ENCODE measurements around the gene USP4.
"Not testable (repeated sequence)": the region's sequence is repeated elsewhere in the genome, so short reads cannot be mapped to it uniquely, and the experiment has no call there.

USP4 gene

DNA sequence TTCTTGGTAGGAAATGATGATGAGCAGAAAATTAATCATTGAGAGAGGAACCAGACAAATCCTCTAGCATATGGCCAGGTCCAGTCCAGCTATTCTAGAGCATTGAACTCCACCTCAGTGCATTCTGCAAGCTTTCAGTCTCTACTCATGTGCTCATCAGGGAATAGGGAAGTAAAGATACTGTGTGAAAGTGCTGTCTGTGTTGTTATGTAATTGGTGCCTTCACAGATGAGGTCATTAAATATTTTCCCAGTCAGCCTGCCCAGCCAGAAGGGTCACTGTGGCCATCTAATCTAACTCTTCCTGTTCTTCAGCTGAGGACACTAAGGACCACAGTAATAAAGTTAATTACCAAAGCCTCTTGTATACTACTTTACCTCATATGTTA lies 91.0 kb downstream of the USP4 start:
- no peak for DNase-seq (ENCODE audit: low read depth in 2 of 2)

DNA sequence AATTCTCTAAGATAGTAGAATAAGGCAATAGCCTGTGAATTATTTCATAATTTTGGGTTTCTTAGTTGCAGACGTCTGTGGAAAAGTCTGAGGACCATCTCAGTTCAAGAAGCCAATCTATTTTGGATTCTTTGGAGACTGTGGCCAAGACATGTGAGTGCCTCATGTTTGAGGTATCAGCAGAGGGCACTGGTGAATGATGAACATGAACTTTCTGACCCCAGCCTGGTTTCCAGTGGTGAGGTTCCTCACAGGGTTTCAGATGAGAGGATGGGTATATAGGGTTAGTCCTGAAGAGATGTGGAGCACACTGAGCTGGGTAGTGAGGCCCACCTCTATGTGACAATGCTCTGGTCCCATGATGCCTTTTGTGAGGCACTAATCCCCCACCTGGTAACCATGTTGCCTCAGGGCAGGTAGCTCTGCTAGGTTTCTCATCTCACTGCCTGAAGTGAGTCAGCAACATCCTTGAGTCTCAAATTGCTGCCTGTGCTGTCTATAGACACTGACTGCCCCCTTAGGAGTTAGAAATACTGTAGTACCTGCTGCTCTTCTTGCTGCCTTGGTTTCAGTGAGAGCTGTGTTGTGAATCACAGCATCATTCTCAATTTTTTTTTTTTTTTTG lies 95.2 kb downstream of the USP4 start:
- no peak for DNase-seq (ENCODE audit: low read depth in 2 of 2)

DNA sequence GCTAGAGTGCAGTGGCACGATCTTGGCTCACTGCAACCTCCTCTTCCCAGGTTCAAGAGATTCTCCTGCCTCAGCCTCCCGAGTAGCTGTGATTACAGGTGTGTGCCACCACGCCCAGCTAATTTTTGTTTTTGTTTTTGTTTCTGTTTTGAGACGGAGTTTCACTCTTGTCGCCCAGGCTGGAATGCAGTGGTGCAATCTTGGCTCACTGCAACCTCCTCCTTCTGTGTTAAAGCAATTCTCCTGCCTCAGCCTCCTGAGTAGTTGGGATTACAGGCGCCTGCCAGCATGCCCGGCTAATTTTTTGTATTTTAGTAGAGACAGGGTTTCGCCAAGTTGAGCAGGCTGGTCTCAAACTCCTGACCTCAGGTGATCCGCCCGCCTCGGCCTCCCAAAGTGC lies 99.8 kb downstream of the USP4 start:
- DNase-seq (ENCODE audit: low read depth in 2 of 2): not testable (repeated sequence)

DNA sequence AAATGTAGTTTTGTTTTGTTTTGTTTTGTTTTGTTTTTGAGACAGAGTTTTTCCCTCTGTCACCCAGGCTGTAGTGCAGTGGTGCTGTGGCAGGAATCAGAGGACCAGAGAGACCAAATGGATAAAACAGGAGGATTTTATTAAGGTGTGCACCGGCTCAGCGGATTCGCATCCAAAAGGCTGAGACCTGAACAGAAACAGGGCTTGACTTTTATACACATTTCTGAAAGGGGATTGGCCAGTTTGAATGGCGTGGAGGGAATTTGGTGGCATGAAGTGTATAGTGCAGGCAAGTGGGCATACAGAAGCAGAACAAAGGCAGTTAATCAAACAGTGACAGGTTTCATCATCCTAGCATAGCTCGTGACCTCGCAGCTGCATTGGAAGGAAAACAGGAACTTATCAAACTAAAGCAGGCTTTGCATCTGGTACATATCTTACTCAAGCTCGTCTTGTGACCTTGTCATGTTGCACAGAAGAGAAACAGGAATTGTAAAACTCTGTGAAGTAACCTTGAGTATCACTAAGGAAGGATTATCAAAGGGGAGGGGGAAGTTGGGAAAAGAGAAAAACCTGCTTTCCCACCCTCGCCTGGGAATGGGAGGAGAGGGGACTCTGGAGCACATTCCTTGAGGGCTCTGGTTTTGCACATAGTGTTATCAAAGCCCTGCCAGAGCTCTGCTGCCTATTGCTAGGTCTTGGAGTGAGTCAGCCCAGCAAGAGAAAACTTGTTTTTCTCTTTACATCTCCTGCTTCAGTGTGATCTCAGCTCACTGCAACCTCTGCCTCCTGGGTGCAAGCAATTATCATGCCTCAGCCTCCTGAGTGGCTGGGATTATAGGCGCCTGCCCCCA lies 101.4 kb downstream of the USP4 start:
- DNase-seq (ENCODE audit: low read depth in 2 of 2): no peak

DNA sequence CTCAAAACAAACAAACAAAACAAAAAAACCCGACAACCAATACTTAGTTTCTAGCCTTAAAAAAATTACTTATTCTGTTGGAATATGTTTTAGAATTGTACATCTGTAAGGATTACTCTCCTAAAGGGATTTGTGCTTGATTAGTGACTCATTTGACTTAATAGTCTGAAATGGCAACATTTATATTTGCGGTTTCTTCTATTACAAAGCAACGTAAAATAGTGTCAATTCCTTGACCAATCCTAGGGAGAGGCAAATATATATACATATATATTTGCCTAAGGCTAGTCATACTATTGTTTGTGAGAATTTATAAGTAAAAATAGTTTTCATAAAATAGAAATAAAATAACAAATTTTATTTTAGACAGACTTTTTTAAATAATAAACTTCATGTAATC lies 102.5 kb downstream of the USP4 start:
- no peak for DNase-seq (ENCODE audit: low read depth in 2 of 2)

DNA sequence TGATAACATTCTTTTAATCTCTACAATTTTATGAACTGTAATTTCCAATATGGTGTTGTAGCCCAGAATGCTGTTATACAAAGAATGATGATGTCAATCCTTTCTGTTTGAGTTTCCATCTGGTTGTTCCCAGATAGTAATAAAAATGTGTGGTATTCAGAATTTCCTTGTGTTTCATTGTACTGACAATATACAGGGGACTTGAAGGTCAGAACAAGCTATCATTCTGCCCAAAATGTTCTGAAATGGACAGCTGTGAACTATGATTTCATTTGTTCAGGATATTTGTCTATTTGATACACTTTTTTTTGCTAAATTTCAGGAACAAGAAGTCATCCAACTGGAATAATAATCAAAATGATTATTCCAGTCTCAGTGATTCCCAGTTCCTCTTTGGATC lies 103.6 kb downstream of the USP4 start:
- no peak for DNase-seq (ENCODE audit: low read depth in 2 of 2)

DNA sequence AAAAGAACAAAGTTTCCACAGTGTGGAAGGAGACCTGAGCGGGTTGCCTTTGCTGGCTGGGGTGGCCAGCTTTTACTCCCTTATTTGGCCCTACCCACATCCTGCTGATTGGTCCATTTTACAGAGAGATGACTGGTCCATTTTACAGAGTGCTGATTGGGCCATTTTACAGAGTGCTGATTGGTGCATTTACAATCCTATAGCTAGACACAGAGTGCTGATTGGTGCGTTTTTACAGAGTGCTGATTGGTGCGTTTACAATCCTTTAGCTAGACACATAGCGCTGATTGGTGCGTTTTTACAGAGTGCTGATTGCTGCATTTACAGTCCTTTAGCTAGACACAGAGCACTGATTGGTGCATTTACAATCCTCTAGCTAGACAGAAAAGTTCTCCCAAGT lies 111.0 kb downstream of the USP4 start:
- not testable (repeated sequence) for DNase-seq (ENCODE audit: low read depth in 2 of 2)

Data from stimulated activated CD4-positive, alpha-beta T cell treated with anti-CD3 and anti-CD28 coated beads, Interleukin-1b, Interleukin-23, amount 100 ng/mL, for 1 hour (primary cell).